SK-N-SH (cell line): ENCODE data around the gene ZIC2.

Experiments
- CTCF ChIP-seq: fragments of 200-600 bp; sonication (generic); IDR thresholded peaks from 2 replicates; pipeline ENCODE4 v1.6.1; 2017; ENCODE audit warnings: antibody characterized with exemption, mild to moderate bottlenecking, moderate library complexity
- PBX3 ChIP-seq: IDR thresholded peaks from 2 replicates; pipeline ENCODE4; 2012
- POLR2AphosphoS5 ChIP-seq: IDR thresholded peaks from 2 replicates; pipeline ENCODE4 v1.6.1; 2012; ENCODE audit warnings: low read depth, low read length
- REST ChIP-seq: IDR thresholded peaks from 2 replicates; pipeline ENCODE4 v1.6.1; 2012; ENCODE audit warnings: mild to moderate bottlenecking, low read depth, low read length, moderate library complexity
- SMC3 ChIP-seq: IDR thresholded peaks from 2 replicates; pipeline ENCODE4 v1.6.1; 2012; ENCODE audit warnings: low read depth, low read length, improper control_type of control experiment
- TEAD4 ChIP-seq: IDR thresholded peaks from 2 replicates; pipeline ENCODE4 v1.4.0; 2012; ENCODE audit warnings: mild to moderate bottlenecking, borderline replicate concordance; ENCODE audit not compliant: insufficient read depth
- USF1 ChIP-seq: IDR thresholded peaks from 2 replicates; pipeline ENCODE4 v1.4.0; 2012; ENCODE audit warnings: low read depth, borderline replicate concordance

GRCh38 chr13:99953138-99953755 is 28.3 kb upstream of the ZIC2 start:
- TF ChIP-seq CTCF (no peak), POLR2AphosphoS5 (no peak), TEAD4 (no peak), REST (no peak), SMC3 (no peak), USF1 (no peak), PBX3 (no peak)
